GM12864 (cell line): ENCODE results near the gene LRP6.

Experiments used
- DNase-seq: peaks from one replicate; pipeline ENCODE4 v3.0.0-alpha.2; 2011; ENCODE audit warnings: low read depth
- H3K4me3 ChIP-seq: 2 replicates; pipeline ENCODE4 v1.5.1; 2011; ENCODE audit warnings: mild to moderate bottlenecking, low read depth, low read length, control low read depth
- CTCF ChIP-seq: IDR thresholded peaks from 2 replicates; pipeline ENCODE4 v1.5.1; 2011; ENCODE audit warnings: low read depth, mild to moderate bottlenecking, moderate library complexity, low read length, control low read depth, inconsistent platforms; ENCODE audit errors: missing control alignments

The LRP6 gene

GRCh38 chr12:12070674-12071656, 195.9 kb downstream of the LRP6 start, which contains the start of gene BCL2L14:
BCL2L14 (plus strand) TSS chr12:12070939; CDS start chr12:12079306, 8,367 bp downstream.
- H3K4me3 ChIP-seq, result peak within 1 kb of the TSS; percentile 44
- no peak for DNase-seq
- TF ChIP-seq CTCF, result no peak

GRCh38 chr12:12069821-12070548, 196.9 kb downstream of the LRP6 start:
- H3K4me3 ChIP-seq, result no peak overlapping the region
- no peak for DNase-seq
- TF ChIP-seq CTCF, result no peak

- no peak for DNase-seq
- no peak overlapping the region for H3K4me3 ChIP-seq
- TF ChIP-seq CTCF, result no peak
Measured at GRCh38 chr12:12068751-12069150, 198.1 kb downstream of the LRP6 start.
